Suprapubic skin (tissue), 4 donors: Measurements from ENCODE around the gene USHBP1.

Experiments used
- CTCF ChIP-seq, 2 donors: fragments of 200-600 bp in 1 of 2; fragments of 450-650 bp in 1 of 2; sonication (generic) in 1 of 2; IDR thresholded peaks; one replicate each; pipeline ENCODE4 v1.5.1; 2016 to 2019; ENCODE audit warnings: antibody characterized with exemption in 2 of 2, mild to moderate bottlenecking in 1 of 2, moderate library complexity in 1 of 2
- EP300 ChIP-seq: sonication (generic); formaldehyde crosslinking; IDR thresholded peaks from one replicate; pipeline ENCODE4 v1.6.1; 2017; ENCODE audit warnings: antibody characterized with exemption
- POLR2A ChIP-seq, 2 donors: fragments of 450-650 bp; IDR thresholded peaks; one replicate each; pipeline ENCODE4 v1.6.1; 2017; ENCODE audit warnings: antibody characterized with exemption in 2 of 2, mild to moderate bottlenecking in 2 of 2, moderate library complexity in 2 of 2
- POLR2AphosphoS5 ChIP-seq, 3 donors: sonication (generic); formaldehyde crosslinking; IDR thresholded peaks; one replicate each; pipeline ENCODE4 v1.6.1; 2017; ENCODE audit warnings: antibody characterized with exemption in 3 of 3

- no peak for TF ChIP-seq CTCF (IDR thresholded peaks at IDR 0.05)
- TF ChIP-seq POLR2A (IDR thresholded peaks at IDR 0.05) = no peak
- TF ChIP-seq EP300 = no peak
- no peak for TF ChIP-seq POLR2AphosphoS5 (IDR thresholded peaks at IDR 0.05)
Observed at GRCh38 chr19:17209126-17210036, 55.2 kb downstream of the USHBP1 start.
